NCI-H2107 treated with DMSO at 0.1 percent for 48 hours (cell line): ENCODE results near the gene DEFB115.
"Not testable (repeated sequence)": the region's sequence is repeated elsewhere in the genome, so short reads cannot be mapped to it uniquely, and the experiment has no call there.

Experiments used
- DNase-seq: peaks from one replicate; lab custom pipeline; 2025; ENCODE audit not compliant: unreplicated experiment; lab: John Stamatoyannopoulos, UW

Gene DEFB115

GRCh38 chr20:31257364-31257763 is at the start of gene DEFB115:
TSS of gene DEFB115 (plus strand) at chr20:31257664. CDS start at chr20:31257664, 0 bp downstream.
- no peak for DNase-seq

- no peak for DNase-seq
Measured at GRCh38 chr20:31236953-31237352, 20.5 kb upstream of the DEFB115 start.

GRCh38 chr20:31237763-31238162 is 19.7 kb upstream of the DEFB115 start:
- no peak for DNase-seq

- DNase-seq = no peak
Measured at GRCh38 chr20:31239139-31239538, 18.3 kb upstream of the DEFB115 start.

- no peak for DNase-seq
Measured at GRCh38 chr20:31256959-31257358, 505 bp upstream of the DEFB115 start.

- peak; percentile 5 for DNase-seq
Measured at GRCh38 chr20:31260326-31260932, 3.0 kb downstream of the DEFB115 start.

- DNase-seq = no peak
Measured at GRCh38 chr20:31274441-31274840, 17.0 kb downstream of the DEFB115 start.

GRCh38 chr20:31278178-31278577 is 20.7 kb downstream of the DEFB115 start:
- no peak for DNase-seq

GRCh38 chr20:31284964-31285363 is 27.5 kb downstream of the DEFB115 start:
- not testable (repeated sequence) for DNase-seq

GRCh38 chr20:31308535-31309162 is 51.2 kb downstream of the DEFB115 start, which contains the start of gene DEFB116:
TSS of gene DEFB116 (minus strand) at chr20:31308585. CDS start at chr20:31308585, 0 bp downstream.
- no peak for DNase-seq
